ENCODE measurements around the gene ZMYND19. TPM values are rescaled to one million over a fixed set of nuclear protein-coding genes. Genes with fewer than 3 reads are reported as not detected.

The ZMYND19 gene
- total RNA-seq, 1 experiment from 2014 or later, result 32.4 TPM

DNA sequence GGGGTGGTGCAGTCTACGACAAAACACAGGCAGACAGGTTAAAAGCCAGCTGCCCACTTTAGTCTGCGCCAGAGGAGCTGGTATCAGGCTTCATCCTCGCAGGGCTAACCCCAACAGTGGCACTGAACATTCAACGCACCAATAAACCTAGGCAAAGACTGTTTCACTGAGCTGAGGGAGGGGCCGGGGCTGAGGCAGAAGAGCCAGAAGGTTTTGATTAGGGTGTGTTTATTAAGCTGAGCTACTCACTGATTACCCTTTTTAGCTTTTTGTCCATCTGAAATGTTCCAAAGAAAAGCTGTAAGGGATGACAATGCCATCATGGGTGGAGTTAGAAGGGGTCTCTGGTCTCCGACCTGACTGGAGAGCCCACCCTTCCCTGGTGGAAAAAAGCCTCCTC is 1.4 kb downstream of the ZMYND19 start:
- Histone ChIP-seq H3K4me1 (replicated peaks) (peaks cover 15% of the 10 kb centered on the region), H3K27me3 (replicated peaks) (no peaks in the 10 kb centered on the region), H3K9me3 (replicated peaks) (no peaks in the 10 kb centered on the region), H3K36me3 (peaks cover 50% of the 10 kb centered on the region), H3K27ac (no peak overlapping the region), H3K4me3 (peak overlapping the region; percentile 83)
- DNase-seq (ENCODE audit: low read depth in 1 of 2, low spot score in 2 of 2), result no peak

DNA sequence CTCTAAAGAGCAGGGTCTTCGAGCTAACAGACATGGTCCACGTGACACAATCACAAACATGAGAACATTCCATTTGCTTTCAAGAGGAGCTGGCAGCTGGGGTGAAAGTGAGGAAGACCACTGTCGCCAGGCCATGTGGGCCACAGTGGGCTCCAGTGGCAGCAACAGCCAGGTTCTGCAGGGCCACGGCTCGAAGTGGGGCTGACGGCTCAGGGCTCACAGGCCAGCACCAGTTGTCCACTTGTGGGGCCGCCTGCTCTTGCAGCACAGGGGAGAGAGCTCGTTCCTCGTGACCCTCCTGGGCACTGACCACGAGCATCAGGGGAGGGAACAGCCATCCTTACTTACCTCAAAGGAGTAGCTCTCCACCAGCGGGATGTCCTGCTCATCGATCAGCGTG is 2.0 kb downstream of the ZMYND19 start:
- no peak for DNase-seq (ENCODE audit: low read depth in 1 of 2, low spot score in 2 of 2)
- Histone ChIP-seq H3K9me3 (replicated peaks) (no peaks in the 10 kb centered on the region), H3K4me3 (no peak overlapping the region), H3K27me3 (replicated peaks) (no peaks in the 10 kb centered on the region), H3K27ac (no peak overlapping the region), H3K36me3 (peaks cover 53% of the 10 kb centered on the region), H3K4me1 (replicated peaks) (peaks cover 15% of the 10 kb centered on the region)

DNA sequence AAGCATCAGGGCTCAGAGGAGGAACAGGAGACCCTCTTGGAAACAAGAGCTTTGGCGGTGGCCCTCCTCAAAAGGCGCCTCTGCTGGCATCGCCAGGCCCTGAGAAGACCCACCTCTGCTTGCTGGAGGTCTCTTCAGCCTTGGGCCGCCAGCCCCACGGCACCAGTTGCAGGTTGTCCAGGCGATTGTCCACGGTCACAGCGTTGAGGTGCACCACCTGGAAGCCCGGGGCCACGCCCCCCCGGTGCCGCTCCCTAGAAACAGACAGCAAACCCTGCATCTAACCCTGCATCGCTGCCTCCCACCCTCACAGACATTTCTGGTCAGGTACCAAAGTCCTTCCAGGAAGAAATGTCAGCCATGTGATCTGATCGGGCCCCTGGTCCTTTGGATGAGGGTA is 3.5 kb downstream of the ZMYND19 start:
- no peak overlapping the region for H3K27ac ChIP-seq
- no peaks in the 10 kb centered on the region for H3K9me3 ChIP-seq (replicated peaks)
- peaks cover 15% of the 10 kb centered on the region for H3K4me1 ChIP-seq (replicated peaks)
- H3K36me3 ChIP-seq, result peaks cover 66% of the 10 kb centered on the region
- H3K27me3 ChIP-seq (replicated peaks), result no peaks in the 10 kb centered on the region
- no peak overlapping the region for H3K4me3 ChIP-seq
- DNase-seq (ENCODE audit: low read depth in 1 of 2, low spot score in 2 of 2), result no peak

DNA sequence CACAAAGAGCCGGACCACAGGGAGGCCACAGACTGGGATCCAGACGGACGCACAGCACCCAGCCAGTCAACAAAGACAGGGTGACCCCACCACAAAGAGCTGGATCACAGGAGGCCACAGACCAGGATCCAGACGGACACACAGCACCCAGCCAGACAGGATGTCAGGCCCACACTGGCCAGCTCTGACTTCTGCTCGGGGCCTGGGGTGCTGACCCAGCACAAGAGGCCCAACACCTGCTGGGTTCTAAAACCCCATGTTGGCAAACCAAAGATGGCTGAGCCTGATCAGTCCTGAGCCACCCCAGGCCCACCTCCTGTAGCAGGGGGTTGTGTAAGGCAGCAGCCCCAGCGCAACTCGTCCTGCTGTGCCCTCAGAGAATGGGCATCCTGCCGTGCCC is 6.4 kb downstream of the ZMYND19 start:
- Histone ChIP-seq H3K36me3 (peaks cover 74% of the 10 kb centered on the region), H3K27me3 (replicated peaks) (no peaks in the 10 kb centered on the region)
- DNase-seq (ENCODE audit: low read depth in 1 of 2, low spot score in 2 of 2), result no peak

DNA sequence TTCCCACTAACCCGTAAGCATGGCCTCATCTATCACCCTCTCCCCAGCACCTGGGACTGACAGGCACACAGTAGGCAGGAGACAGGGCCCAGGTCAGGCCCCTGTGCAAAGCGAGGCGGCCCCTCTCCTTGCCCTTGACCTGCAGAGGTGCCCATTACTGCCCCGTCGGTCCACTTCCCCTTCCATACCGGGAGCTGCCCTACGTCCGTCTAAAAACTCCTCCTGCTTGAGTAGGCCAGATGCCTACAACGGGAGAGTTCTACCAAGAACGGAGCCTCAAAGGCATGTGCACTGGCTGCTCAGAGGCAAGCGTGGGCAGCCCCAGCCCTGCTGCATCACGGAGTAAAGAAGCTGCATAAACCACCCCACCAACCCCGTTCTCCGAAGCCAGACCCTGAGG is 7.0 kb downstream of the ZMYND19 start:
- H3K9me3 ChIP-seq (replicated peaks), result no peaks in the 10 kb centered on the region
- H3K4me1 ChIP-seq (replicated peaks), result peaks cover 5% of the 10 kb centered on the region
- no peak overlapping the region for H3K27ac ChIP-seq
- no peak for DNase-seq (ENCODE audit: low read depth in 1 of 2, low spot score in 2 of 2)
- no peaks in the 10 kb centered on the region for H3K27me3 ChIP-seq (replicated peaks)
- H3K4me3 ChIP-seq, result no peak overlapping the region
- peaks cover 74% of the 10 kb centered on the region for H3K36me3 ChIP-seq

More for the DNA sequence above, 6.4 kb downstream of the ZMYND19 start:
- Histone ChIP-seq H3K27ac (no peak overlapping the region), H3K9me3 (replicated peaks) (no peaks in the 10 kb centered on the region), H3K4me3 (no peak overlapping the region), H3K4me1 (replicated peaks) (peaks cover 5% of the 10 kb centered on the region)

DNA sequence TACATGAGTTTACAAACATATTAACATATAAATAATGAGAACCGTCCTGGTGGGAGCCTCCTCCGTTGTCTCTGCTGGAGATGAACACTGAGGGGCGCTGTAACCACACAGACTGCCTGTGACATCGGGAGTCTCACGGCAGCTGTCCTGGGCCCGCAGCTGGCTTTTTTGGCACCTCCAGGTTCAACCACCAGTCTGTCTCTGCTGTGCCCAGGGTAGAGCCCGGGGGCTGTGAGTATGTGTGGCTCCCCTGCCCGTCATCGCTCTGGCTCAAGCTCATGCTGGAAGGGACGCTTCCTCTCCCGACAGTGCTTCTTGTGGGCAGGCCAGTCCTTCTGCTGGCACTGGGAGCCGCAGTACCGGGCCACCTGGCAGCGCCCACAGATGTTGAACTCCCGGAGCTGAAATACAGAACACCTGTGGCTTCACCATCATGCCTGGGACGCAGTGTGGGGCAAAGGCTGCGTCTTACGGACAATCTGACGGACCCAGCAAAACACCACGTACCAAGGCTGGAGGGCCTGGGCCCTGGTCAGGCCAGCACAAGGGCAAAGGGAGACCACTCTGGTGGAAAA is 7.9 kb downstream of the ZMYND19 start:
- Histone ChIP-seq H3K4me1 (replicated peaks) (peaks cover 11% of the 10 kb centered on the region), H3K27ac (no peak overlapping the region), H3K36me3 (peaks cover 66% of the 10 kb centered on the region), H3K27me3 (replicated peaks) (no peaks in the 10 kb centered on the region), H3K9me3 (replicated peaks) (no peaks in the 10 kb centered on the region), H3K4me3 (no peak overlapping the region)
- no peak for DNase-seq (ENCODE audit: low read depth in 1 of 2, low spot score in 2 of 2)

DNA sequence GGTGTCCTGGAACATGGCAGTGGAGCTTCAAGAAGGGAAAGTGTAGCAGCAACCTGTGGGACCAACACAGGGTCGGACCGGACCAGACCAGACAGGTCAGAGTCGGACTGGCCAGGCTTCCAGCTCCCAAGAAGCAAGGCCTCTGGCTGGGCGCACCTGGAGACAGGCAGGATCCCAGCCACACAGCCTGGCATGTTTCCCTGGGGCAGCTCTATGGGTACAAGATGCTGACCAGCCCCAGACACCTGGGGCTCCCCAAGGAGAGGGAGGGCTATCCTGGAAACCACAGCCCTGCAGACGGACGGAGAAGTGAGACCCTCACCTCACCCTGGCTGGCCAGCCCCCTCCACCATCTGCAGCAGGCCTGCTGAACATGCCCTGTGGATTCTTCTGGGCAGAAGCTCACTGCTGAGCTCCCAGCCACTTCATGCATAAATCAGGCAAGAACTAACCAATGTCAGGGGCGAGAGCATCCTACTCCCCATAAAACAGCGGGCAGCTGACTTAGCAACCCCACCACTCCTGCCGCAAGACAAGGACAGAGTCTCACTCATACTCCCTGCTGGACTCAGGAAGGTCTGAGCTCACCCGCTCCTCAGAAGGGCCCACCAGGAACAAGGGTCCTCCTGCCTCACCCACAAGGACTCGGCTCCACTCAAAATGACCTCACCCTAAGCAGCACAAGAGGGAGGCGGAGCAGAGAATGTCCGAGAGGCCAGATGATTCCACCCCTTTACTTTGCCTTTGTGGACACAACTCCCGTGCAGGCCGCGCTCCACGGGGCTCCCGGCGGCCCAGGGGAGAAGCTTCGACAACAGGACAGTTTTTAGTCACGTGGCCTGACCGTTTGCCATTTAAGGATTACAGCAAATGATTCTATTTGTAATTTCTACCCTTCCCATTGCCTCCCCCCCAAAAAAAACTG is 8.7 kb downstream of the ZMYND19 start:
- DNase-seq (ENCODE audit: low read depth in 1 of 2, low spot score in 2 of 2), result no peak
- H3K9me3 ChIP-seq (replicated peaks), result no peaks in the 10 kb centered on the region
- peaks cover 59% of the 10 kb centered on the region for H3K36me3 ChIP-seq
- peaks cover 15% of the 10 kb centered on the region for H3K4me1 ChIP-seq (replicated peaks)
- H3K4me3 ChIP-seq, result no peak overlapping the region
- H3K27me3 ChIP-seq (replicated peaks), result no peaks in the 10 kb centered on the region
- no peak overlapping the region for H3K27ac ChIP-seq

DNA sequence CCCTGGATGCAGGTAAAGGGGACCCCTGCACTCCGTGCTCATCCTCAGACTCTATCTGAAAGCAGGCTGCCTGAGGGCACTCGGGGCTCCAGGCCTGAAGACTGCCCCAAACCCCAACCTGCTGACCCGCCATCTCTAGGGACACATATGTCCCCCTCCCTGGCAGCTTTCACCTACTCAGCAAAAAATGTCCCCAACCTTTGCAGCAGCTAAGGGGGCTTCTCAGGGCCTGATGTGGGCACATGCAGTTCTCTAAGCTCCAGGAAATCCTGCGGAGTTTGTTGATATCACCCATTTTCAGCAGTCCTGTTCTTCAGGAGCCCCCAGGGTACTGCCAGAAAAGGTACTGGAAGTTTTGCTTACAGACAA is 9.4 kb downstream of the ZMYND19 start:
- DNase-seq (ENCODE audit: low read depth in 1 of 2, low spot score in 2 of 2), result no peak
- peaks cover 15% of the 10 kb centered on the region for H3K4me1 ChIP-seq (replicated peaks)
- H3K27me3 ChIP-seq (replicated peaks), result no peaks in the 10 kb centered on the region
- peaks cover 63% of the 10 kb centered on the region for H3K36me3 ChIP-seq
- H3K9me3 ChIP-seq (replicated peaks), result no peaks in the 10 kb centered on the region
- no peak overlapping the region for H3K27ac ChIP-seq
- H3K4me3 ChIP-seq, result no peak overlapping the region

DNA sequence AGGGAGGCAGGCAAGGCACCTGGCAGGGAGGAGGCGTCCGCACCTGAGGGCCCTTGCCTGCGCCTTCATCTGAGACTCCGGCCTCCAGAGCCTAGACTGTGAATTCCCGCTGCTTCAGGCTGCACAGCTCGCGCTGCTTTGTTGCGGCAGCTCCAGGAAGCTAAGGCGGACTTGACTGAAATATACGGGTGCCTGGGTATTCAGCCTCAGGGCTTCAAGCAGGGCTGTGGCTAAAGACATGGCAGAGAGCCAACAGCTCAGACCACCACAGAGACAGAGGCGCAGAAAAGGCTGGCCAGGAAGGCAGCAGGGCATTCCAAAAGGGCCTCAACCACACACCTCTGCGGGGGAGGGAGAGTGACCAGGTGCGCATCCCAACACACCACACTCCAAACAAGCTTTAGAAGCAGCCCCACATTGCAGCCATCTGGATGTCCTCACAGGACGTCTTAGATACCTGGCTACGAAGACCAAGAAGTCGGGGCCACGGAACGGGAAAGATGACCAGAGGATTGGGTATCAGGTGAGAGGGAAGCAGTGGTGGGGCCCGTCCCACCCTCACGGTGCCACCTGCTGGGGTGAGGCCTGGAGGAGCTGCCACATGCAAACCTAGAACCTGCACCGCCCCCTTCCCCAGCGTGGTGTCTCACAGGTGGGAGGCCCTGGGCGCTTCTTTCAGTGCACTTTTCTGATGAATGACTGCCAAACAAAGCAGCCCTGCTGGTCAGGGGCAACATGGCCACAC is 9.9 kb downstream of the ZMYND19 start:
- Histone ChIP-seq H3K36me3 (peaks cover 64% of the 10 kb centered on the region), H3K9me3 (replicated peaks) (no peaks in the 10 kb centered on the region), H3K27me3 (replicated peaks) (no peaks in the 10 kb centered on the region), H3K27ac (no peak overlapping the region), H3K4me1 (replicated peaks) (peaks cover 15% of the 10 kb centered on the region), H3K4me3 (no peak overlapping the region)
- no peak for DNase-seq (ENCODE audit: low read depth in 1 of 2, low spot score in 2 of 2)

DNA sequence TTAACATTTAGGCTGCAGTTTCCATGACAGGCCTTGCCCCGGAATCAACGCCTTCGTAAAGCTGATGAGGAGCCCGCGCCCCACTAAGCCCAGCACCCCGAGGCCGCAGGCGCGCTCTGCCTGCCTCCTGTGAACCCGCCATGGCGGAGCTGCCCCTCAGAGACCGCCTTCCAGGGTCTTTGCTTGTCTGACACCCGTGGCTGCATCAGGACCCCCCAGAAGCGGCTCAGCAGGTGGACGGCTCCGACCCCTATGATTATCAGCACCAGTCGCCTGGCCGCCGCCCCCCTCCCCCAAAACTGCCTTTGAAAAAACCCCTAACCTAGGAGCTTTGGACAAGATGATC is 11.1 kb downstream of the ZMYND19 start:
- Histone ChIP-seq H3K36me3 (peaks cover 62% of the 10 kb centered on the region), H3K27me3 (replicated peaks) (no peaks in the 10 kb centered on the region), H3K27ac (no peak overlapping the region), H3K9me3 (replicated peaks) (no peaks in the 10 kb centered on the region), H3K4me3 (peak overlapping the region; percentile 96), H3K4me1 (replicated peaks) (peaks cover 15% of the 10 kb centered on the region)
- DNase-seq (ENCODE audit: low read depth in 1 of 2, low spot score in 2 of 2), result no peak

DNA sequence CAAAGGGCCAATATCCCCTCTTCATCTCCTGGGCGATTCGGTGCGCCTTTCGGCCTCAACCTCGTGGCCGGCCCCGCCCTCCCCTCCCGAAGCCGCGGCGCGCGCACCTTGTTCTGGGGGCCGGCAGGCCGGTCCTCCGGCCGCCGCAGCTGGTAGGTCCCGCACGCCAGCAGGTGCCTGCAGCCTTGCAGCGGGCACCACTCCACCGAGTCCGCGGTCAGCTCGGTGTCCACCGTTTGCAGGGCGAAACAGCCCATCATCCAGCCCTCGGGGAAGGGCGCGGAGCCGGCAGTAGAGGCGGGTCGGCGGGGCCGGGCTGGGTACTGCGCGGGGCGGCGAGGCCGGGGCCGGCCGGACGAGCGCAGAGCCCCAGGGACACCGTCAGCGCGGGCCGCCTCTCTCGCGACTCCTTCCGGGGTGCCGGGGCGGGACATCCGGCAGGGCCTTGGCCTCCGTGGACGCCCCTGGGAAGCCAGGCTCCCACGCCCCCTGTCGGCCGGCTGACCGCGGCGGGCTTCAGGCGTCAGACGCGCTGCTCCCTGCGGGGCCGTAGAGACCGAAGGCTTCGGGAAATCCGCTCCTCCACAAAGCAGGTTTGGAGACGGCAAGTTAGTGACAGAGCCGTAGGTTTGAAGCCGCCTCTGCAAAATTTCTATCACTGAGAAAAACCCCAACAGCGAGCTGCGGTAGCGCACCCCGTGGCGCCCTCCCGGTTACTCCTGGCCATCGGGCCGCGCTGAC is 11.6 kb downstream of the ZMYND19 start, which contains the start of gene DPH7:
TSS of gene DPH7 (minus strand) at position 408 of the 741 bp plus-strand sequence. CDS start at position 260, 148 bp downstream.
- peak within 1 kb of the TSS; percentile 13; the same call in 1 of the 2 replicates for H3K27ac ChIP-seq
- H3K4me3 ChIP-seq, result peak within 1 kb of the TSS; percentile 96
- DNase-seq (ENCODE audit: low read depth in 1 of 2, low spot score in 2 of 2), result peak; percentile 86 to 93
- no peaks in the 10 kb centered on the region for H3K27me3 ChIP-seq (replicated peaks)
- H3K4me1 ChIP-seq (replicated peaks), result peaks cover 15% of the 10 kb centered on the region
- H3K36me3 ChIP-seq, result peaks cover 58% of the 10 kb centered on the region
- H3K9me3 ChIP-seq (replicated peaks), result no peaks in the 10 kb centered on the region

DNA sequence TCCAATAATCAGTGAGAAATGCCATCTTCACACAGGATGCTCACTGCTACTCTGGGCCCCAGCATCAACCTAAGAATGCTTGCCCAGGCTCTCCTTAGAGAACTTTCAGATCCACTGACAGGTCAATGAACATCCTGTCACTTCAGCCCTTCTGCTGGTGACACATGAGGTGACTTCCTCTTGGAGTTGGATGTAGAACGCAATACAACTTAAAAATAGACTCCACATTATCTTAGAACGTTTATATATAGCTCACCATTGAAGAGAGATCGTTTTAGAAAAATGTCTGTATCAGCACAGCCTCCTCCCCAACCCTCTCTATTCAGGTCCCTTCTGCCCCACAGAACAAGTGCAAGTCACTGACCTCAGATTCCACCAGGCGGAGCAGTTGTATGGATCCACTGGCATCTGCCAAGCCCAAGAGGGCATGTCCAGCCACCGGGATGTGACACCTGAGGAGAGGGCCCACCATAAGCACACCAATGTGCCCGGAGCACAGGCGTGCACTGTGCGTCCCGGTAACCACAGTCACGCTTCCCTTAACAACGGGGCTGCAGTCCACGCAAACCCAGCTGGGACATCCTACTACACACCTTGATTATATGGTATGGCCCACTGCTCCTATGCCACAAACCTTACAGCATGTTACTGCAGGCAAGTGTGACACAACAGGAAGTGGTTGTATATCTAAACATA is 14.4 kb downstream of the ZMYND19 start:
- no peak for DNase-seq (ENCODE audit: low read depth in 1 of 2, low spot score in 2 of 2)
- no peak overlapping the region for H3K27ac ChIP-seq
- no peaks in the 10 kb centered on the region for H3K27me3 ChIP-seq (replicated peaks)
- H3K4me1 ChIP-seq (replicated peaks), result peaks cover 15% of the 10 kb centered on the region
- no peaks in the 10 kb centered on the region for H3K9me3 ChIP-seq (replicated peaks)
- H3K4me3 ChIP-seq, result no peak overlapping the region
- H3K36me3 ChIP-seq, result peaks cover 49% of the 10 kb centered on the region

DNA sequence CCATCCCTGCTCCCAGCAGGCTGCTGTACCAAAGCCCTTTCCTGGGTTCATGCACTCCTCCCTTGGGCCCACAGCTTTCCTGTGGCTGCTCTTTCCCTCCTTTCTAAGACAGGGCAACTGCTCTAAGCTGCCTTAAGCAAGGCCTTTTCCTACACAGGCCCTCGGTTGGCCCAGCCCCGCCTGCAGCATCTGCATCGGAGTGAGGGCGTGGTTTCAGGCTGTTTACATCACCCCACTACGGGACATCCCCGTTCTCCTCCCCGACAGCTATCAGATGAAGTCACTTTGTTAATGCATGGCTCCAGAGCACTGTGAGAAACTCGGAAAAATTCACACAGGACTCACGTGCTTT is 15.0 kb downstream of the ZMYND19 start:
- Histone ChIP-seq H3K4me3 (no peak overlapping the region), H3K27me3 (replicated peaks) (no peaks in the 10 kb centered on the region), H3K9me3 (replicated peaks) (no peaks in the 10 kb centered on the region), H3K36me3 (peaks cover 44% of the 10 kb centered on the region), H3K27ac (no peak overlapping the region), H3K4me1 (replicated peaks) (peaks cover 15% of the 10 kb centered on the region)
- no peak for DNase-seq (ENCODE audit: low read depth in 1 of 2, low spot score in 2 of 2)
